ENCODE results near the gene ZIC1. TPM values are rescaled to one million over a fixed set of nuclear protein-coding genes. Genes with fewer than 3 reads are reported as not detected.

The ZIC1 gene
- total RNA-seq, 1 experiment from 2014 or later: not detected

DNA sequence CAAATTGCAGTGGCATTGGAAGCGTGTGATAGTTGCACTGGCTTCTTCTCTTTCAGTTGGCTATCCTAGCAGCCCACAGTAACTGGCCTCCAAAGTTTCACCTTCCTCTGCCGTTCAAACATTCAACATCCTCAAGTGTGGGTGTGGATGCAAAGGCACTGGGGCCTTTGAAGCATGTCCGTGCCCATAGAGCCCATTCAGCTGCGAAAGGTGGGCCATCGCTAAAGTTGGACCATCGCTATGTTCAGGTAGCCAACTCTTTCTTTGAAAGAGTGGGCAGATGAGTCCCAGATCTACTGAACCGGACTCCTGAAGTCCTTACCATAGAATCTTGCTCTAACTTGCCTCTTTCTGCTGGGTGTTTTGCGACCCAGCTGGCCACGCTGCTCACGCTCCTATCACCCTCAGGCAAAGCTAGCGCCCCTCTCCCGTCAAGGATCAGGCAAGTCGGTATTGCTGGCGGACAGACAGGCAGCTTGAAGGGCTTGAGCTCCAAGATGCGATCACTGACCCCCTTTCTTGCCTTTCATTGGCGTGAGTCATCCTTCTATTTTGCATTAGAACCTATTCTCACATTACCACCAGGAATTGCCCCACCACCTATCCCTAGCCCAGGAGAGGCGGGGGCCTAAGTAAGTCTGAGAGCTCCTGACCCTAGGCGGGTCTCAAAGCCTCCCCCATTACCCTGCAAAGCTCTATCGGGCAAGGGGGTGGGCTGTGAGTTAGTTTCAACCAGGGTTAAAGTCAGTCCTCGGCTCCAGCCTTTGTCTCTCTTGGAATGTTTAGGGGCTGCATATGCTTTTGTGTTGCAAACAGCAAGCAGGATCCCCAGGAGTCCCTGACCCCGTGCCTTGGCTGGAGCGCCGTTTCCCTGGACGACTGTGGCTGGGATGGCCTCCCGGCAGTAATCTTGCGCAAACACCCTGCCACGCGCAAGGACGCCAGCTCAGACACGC, 31.5 kb upstream of the ZIC1 start:
- Histone ChIP-seq H3K27ac (ENCODE audit: insufficient read length, low read depth, low read length) (no peak overlapping the region), H3K4me1 (ENCODE audit: insufficient read depth, low read length) (peaks cover 9% of the 10 kb centered on the region; the same call in 1 of the 2 replicates), H3T11ph (ENCODE audit: low read length) (no peak overlapping the region), H3K79me1 (ENCODE audit: insufficient read depth, low read depth, low read length, poor library complexity, severe bottlenecking) (no peaks in the 10 kb centered on the region), H3K4me2 (ENCODE audit: insufficient read depth, insufficient read length, low read length) (peak overlapping the region; percentile 57), H3K14ac (ENCODE audit: insufficient read depth, low read length) (no peak overlapping the region; the same call in 1 of the 2 replicates), H3K4ac (ENCODE audit: low read depth, low read length) (no peak overlapping the region), H4K8ac (replicated peaks; ENCODE audit: insufficient read length, low read depth, low read length) (no peak overlapping the region), H2BK120ac (ENCODE audit: low read depth, low read length, poor library complexity, severe bottlenecking) (no peak overlapping the region), H3K9me3 (ENCODE audit: control insufficient read depth, low read depth, low read length) (no peaks in the 10 kb centered on the region), H2BK20ac (ENCODE audit: low read depth, low read length, poor library complexity, severe bottlenecking) (no peak overlapping the region), H4K5ac (ENCODE audit: insufficient read length, low read depth, low read length) (no peak overlapping the region), H3K79me2 (ENCODE audit: insufficient read depth, low read length) (no peaks in the 10 kb centered on the region), H3K56ac (ENCODE audit: insufficient read length, low read depth, low read length) (no peak overlapping the region), H3K27me3 (ENCODE audit: insufficient read depth, low read length) (peaks cover 67% of the 10 kb centered on the region), H2BK15ac (ENCODE audit: low read depth, low read length) (no peak overlapping the region), H3K23ac (ENCODE audit: insufficient read length, low read depth, low read length) (no peak overlapping the region), H3K18ac (ENCODE audit: insufficient read length, low read depth, low read length) (no peak overlapping the region), H2AFZ (ENCODE audit: low read length) (no peak overlapping the region), H2BK5ac (ENCODE audit: insufficient read length, low read length) (no peak overlapping the region), H4K20me1 (ENCODE audit: control insufficient read depth, insufficient read depth, insufficient read length) (no peaks in the 10 kb centered on the region), H4K91ac (ENCODE audit: insufficient read length, low read depth, low read length) (no peak overlapping the region), H2BK12ac (ENCODE audit: insufficient read length, low read depth, low read length) (no peak overlapping the region), H3K9ac (ENCODE audit: extremely low read depth, insufficient read length, low read length) (no peak overlapping the region), H2AK5ac (ENCODE audit: insufficient read length, low read length) (no peak overlapping the region), H3K23me2 (ENCODE audit: insufficient read length, low read depth, low read length, poor library complexity, severe bottlenecking) (peaks cover 7% of the 10 kb centered on the region)
- DNase-seq: peak; percentile 90
- Mint-ChIP-seq H3K27ac (peak overlapping the region in 2 of 3 experiments; percentile 40 to 95; a peak in 5 of 7 replicates), H3K9me3 (no peaks in the 10 kb centered on the region; a peak in 2 of 5 replicates), H3K4me3 (peak overlapping the region; percentile 59 to 86), H3K36me3 (ENCODE audit: insufficient read depth in 1 of 3, low read depth in 3 of 3) (no peaks in the 10 kb centered on the region; a peak in 1 of 7 replicates), H3K4me1 (peaks cover 54 to 72% of the 10 kb centered on the region in 2 experiments), H3K27me3 (ENCODE audit: low read depth) (peaks cover 97% of the 10 kb centered on the region)
- no CpG with 5 or more reads among the region's 30 CpGs for WGBS (ENCODE audit: extremely low coverage, insufficient read length, low lambda C conversion rate)
- no peak for TF ChIP-seq CTCF (conservative IDR thresholded peaks at IDR 0.05)
